Activated CD4-positive, alpha-beta T cell treated with anti-CD3 and anti-CD28 coated beads for 36 hours (primary cell): ENCODE measurements around the gene PAN2. TPM values are rescaled to one million over a fixed set of nuclear protein-coding genes. Genes with fewer than 3 reads are reported as not detected.
A peak's percentile ranks its signal among the peaks of the same experiment; 100 is the strongest.
"Not testable (repeated sequence)": the region's sequence is repeated elsewhere in the genome, so short reads cannot be mapped to it uniquely, and the experiment has no call there.

Experiments
- ATAC-seq: fragments of 200-7000 bp; cut with Tn5 transposase; one replicate; pipeline ENCODE4 v1.10.0; 2021; ENCODE audit warnings: mild to moderate bottlenecking, moderate library complexity
- CTCF ChIA-PET: fragments of 350-600 bp; sonication (Branson Sonifier 250); formaldehyde crosslinking; loops from one replicate; lab custom pipeline; 2021; ENCODE audit warnings: antibody characterized with exemption; lab: Charles Lee
- POLR2A ChIA-PET: fragments of 350-600 bp; sonication (Branson Sonifier 250); formaldehyde crosslinking; loops from one replicate; lab custom pipeline; 2021; ENCODE audit warnings: antibody characterized with exemption, inconsistent platforms; lab: Charles Lee
- DNase-seq: peaks from one replicate; pipeline ENCODE4 v3.0.0-alpha.2; 2020
- H3K27ac Mint-ChIP-seq: one replicate; pipeline ENCODE4 v1.8.0; 2021; ENCODE audit warnings: mixed read lengths
- H3K27me3 Mint-ChIP-seq: one replicate; pipeline ENCODE4 v1.8.0; 2021; ENCODE audit warnings: mixed read lengths
- H3K36me3 Mint-ChIP-seq: one replicate; pipeline ENCODE4 v1.8.0; 2021; ENCODE audit warnings: low read depth, mixed read lengths
- H3K4me1 Mint-ChIP-seq: one replicate; pipeline ENCODE4 v1.8.0; 2021; ENCODE audit warnings: mixed read lengths
- H3K4me3 Mint-ChIP-seq: one replicate; pipeline ENCODE4 v1.8.0; 2021; ENCODE audit warnings: mild to moderate bottlenecking, moderate library complexity, mixed read lengths
- H3K9me3 Mint-ChIP-seq: one replicate; pipeline ENCODE4 v1.8.0; 2021; ENCODE audit warnings: low read depth, mixed read lengths
- intact Hi-C, 2 experiments: fragments of 100-400 bp; cut with DNase I in 1 of 2; cut with micrococcal nuclease in 1 of 2; formaldehyde crosslinking; loops; one replicate each; pipeline versions ENCODE4 v1.14.2 to v1.15.1; 2022 to 2024; cut with DNase I, micrococcal nuclease
- total RNA-seq, 2 experiments: library from RNA; stranded (reverse); gene quantifications; one replicate each; pipeline ENCODE4 v1.2.3, GENCODE V29; 2021

Gene PAN2
- total RNA-seq, 2 experiments from 2014 or later = 54.6 to 62.5 TPM

DNA sequence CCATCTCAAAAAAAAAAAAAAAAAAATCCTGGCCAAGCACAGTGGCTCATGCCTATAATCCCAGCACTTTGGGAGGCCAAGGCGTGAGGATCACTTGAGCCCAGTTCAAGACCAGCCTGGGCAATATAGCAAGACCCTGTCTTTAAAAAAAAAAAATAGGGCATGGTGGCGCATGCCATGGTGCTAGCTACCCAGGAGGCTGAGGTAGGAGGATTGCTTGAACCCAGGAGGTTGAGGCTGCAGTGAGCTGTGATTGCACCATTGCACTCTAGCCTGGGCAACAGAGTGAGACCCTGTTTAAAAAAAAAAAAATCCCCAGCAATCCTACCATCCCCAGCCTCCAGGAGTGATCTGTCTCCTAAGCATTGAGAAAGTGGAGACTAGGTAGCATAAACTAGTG, 8.5 kb upstream of the PAN2 start:
- Mint-ChIP-seq H3K4me1 (peaks cover 38% of the 10 kb centered on the region), H3K36me3 (peaks cover 44% of the 10 kb centered on the region)
- intact Hi-C loops, H3K4me3 Mint-ChIP-seq, DNase-seq, ATAC-seq, H3K27ac Mint-ChIP-seq, H3K9me3 Mint-ChIP-seq, H3K27me3 Mint-ChIP-seq: not testable (repeated sequence)
- POLR2A ChIA-PET = interaction anchor here (0.6 to 1.4 kb wide), 3 partner anchors 12 to 54 kb away, joined by 3 to 5 read pairs (median 4); partner anchors contain the start of gene CNPY2
- CTCF ChIA-PET = interaction anchor here (0.5 to 2.3 kb wide), 3 partner anchors 18 to 571 kb away, joined by 3 to 15 read pairs (median 3); partner anchors contain the start of gene STAT2

DNA sequence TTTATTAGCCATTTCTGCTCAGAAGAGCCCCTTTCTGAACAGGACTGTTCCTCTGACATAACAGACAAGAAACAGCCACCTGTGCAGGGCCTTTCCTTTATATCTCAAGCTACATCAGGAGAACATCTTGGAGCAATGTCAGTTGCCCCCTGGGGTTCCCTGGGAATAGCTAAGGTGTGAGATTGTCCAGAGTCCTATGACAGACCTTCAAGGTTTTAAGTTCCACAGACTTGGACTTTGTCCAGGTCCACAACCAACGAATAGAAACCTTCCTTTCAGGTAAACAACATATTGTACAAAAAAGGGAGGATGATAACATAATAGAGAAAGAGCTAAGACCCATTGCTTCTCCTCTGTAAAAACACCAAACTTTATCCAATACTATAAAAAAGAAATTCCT, 7.8 kb upstream of the PAN2 start:
- intact Hi-C loops = no loop called here
- H3K4me1 Mint-ChIP-seq = peaks cover 41% of the 10 kb centered on the region
- CTCF ChIA-PET = interaction anchor here (0.9 to 2.3 kb wide), 2 partner anchors 19 to 115 kb away, joined by 3 to 15 read pairs; partner anchors contain the start of gene STAT2
- no peak for DNase-seq
- no peaks in the 10 kb centered on the region for H3K9me3 Mint-ChIP-seq
- no peaks in the 10 kb centered on the region for H3K27me3 Mint-ChIP-seq
- peak overlapping the region; percentile 15 for H3K27ac Mint-ChIP-seq
- no peak overlapping the region for H3K4me3 Mint-ChIP-seq
- POLR2A ChIA-PET = interaction anchor here (0.9 to 1.4 kb wide), 2 partner anchors 25 to 41 kb away, joined by 3 to 4 read pairs; partner anchors contain the start of gene CNPY2
- H3K36me3 Mint-ChIP-seq = peaks cover 40% of the 10 kb centered on the region
- ATAC-seq = no peak

DNA sequence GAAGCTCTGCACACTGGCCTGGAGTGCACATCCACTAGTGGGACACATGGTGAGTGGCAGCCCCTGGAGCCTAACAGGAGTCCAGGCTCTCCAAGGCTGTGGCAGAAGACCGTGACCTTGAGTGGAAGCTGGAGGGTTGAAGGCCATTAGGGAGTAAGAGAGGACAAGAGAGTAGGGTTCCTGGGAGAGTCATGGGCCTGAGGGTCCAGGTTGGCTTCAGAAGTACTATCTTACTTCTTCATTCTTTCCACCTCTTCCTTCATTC, 5.3 kb upstream of the PAN2 start:
- peak overlapping the region; percentile 73 for H3K4me3 Mint-ChIP-seq
- H3K27me3 Mint-ChIP-seq = no peaks in the 10 kb centered on the region
- ChIA-PET CTCF (interaction anchor here (0.7 to 1.5 kb wide), 7 partner anchors 8 to 131 kb away, joined by 3 to 6 read pairs (median 3); partner anchors contain the start of gene STAT2), POLR2A (interaction anchor here (0.6 to 3.2 kb wide), 4 partner anchors 21 to 1153 kb away, joined by 3 to 27 read pairs (median 10); partner anchors contain the start of genes CNPY2 and STAT2)
- H3K27ac Mint-ChIP-seq = peak overlapping the region; percentile 97
- H3K36me3 Mint-ChIP-seq = peaks cover 30% of the 10 kb centered on the region
- DNase-seq (no peak), ATAC-seq (no peak)
- H3K9me3 Mint-ChIP-seq = no peaks in the 10 kb centered on the region
- peaks cover 47% of the 10 kb centered on the region for H3K4me1 Mint-ChIP-seq
- intact Hi-C loops = loop anchor here (2.0 to 10.0 kb wide), 3 partner anchors 22 to 746 kb away; partner anchors contain the start of genes NAB2 (in 1 of the 2) and NACA (in 1 of the 2)

DNA sequence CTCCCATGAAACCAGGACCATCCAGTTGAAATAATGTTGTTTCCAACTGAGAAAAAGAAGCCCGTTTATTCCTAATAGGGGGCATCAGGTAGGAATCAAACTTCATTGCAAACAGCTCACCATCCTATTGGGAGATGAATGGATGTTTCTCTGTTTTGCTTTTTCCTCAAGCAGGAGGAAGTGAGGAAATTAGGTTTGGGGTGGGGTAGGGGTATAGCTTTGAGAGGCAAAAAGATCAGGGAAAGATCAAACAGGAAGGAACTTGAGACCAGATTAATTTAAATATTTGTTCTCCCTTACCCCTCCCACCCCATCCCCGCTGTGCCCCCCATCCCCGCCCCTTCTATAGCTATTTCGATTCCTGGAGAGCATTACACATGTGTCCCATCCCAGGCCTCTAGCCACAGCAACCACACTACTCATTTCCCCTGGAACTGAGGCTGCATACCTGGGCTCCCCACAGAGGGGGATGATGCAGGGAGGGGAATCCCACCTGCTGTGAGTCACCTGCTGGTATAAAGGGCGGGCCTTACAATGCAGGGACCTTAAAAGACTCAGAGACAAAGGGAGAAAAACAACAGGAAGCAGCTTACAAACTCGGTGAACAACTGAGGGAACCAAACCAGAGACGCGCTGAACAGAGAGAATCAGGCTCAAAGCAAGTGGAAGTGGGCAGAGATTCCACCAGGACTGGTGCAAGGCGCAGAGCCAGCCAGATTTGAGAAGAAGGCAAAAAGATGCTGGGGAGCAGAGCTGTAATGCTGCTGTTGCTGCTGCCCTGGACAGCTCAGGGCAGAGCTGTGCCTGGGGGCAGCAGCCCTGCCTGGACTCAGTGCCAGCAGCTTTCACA, 4.7 kb upstream of the PAN2 start, which contains the start of gene IL23A:
Gene IL23A (plus strand): TSS at position 577 of the 850 bp plus-strand sequence. CDS start 161 bp downstream, at position 738.
- ChIA-PET CTCF (interaction anchor here (0.7 to 1.5 kb wide), 14 partner anchors 9 to 477 kb away, joined by 3 to 6 read pairs (median 3); partner anchors contain the start of genes ANKRD52, RBMS2 and STAT2), POLR2A (interaction anchor here (0.6 to 3.2 kb wide), 7 partner anchors 16 to 1153 kb away, joined by 3 to 27 read pairs (median 4); partner anchors contain the start of genes CNPY2 and STAT2)
- no peaks in the 10 kb centered on the region for H3K27me3 Mint-ChIP-seq
- peak within 1 kb of the TSS; percentile 97 for H3K27ac Mint-ChIP-seq
- intact Hi-C loops = loop anchor here (1.0 to 10.0 kb wide), 8 partner anchors 22 to 746 kb away; partner anchors contain the start of genes STAT2 (in 2 of the 2), CS (in 1 of the 2), NAB2 (in 1 of the 2) and NACA (in 1 of the 2)
- no peaks in the 10 kb centered on the region for H3K9me3 Mint-ChIP-seq
- DNase-seq (peak; percentile 94), ATAC-seq (peak; percentile 81)
- peak within 1 kb of the TSS; percentile 73 for H3K4me3 Mint-ChIP-seq
- H3K36me3 Mint-ChIP-seq = peaks cover 29% of the 10 kb centered on the region
- peaks cover 47% of the 10 kb centered on the region for H3K4me1 Mint-ChIP-seq

DNA sequence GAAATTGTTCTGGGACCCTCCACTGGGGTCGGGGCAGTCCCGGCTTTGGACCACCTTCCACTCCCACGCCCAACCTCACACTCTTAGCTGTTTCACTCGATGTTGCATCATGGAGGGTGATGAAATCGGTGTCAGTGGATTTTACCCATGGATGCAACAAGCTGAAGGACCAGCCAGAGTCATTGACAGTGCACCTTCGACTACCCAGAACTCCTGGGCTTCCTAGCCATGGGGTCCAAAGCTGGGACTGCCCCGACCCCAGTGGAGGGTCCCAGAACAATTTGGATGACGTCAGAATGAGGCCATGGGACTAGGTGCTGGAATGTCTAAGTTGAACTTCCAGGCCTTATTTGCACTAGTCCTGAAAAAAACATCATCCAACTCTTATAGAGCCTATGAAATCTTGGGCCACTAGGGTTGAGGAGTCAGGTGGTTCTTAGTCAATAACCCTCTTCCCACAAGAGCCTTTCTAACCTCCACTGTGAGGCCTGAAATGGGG, 4.0 kb upstream of the PAN2 start:
- peaks cover 51% of the 10 kb centered on the region for H3K4me1 Mint-ChIP-seq

DNA sequence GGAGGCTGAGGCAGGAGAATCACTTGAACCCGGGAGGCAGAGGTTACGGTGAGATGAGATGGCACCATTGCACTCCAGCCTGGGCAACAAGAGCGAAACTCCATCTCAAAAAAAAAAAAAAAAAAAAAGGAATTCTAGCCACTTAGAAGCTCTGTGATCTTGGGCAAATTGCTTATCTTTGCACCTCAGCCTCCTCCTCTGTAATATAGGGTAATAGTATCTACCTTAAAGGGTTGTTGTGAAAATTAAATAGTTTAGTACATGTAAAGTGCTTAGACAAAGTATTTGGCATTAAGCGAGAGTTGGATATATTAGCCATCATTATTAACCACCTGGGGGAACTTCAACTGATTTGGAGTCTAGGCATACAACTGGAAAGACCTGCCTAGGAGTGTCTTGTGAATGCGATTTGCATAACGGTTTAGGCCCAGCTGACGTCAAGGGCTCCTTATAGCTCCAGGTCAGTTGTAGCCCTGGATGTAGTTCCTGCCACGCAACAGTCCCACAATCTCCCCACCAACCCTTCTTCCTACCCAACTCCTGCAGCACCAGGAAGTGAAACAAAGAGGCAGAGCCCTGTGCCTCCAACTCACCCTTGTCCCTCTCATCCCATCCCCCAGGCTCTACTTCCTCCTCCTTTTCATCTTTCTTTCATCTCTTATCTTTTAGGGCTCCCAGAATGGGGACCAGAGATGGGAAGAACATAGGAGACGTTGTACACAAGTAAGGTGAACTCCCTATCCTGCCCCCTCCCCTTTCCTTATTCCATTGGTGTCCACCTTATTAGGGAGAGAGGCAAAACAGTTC, 2.8 kb upstream of the PAN2 start:
- H3K9me3 Mint-ChIP-seq = no peaks in the 10 kb centered on the region
- no peak overlapping the region for H3K4me3 Mint-ChIP-seq
- peak overlapping the region; percentile 38 for H3K27ac Mint-ChIP-seq
- H3K27me3 Mint-ChIP-seq = no peaks in the 10 kb centered on the region
- intact Hi-C loops = loop anchor here in 1 of 2 experiments (10.0 kb wide), 2 partner anchors 388 to 748 kb away; partner anchors contain the start of genes NAB2 and NACA
- ChIA-PET POLR2A (interaction anchor here (0.7 to 3.2 kb wide), 2 partner anchors 21 to 119 kb away, joined by 7 to 16 read pairs; partner anchors contain the start of gene CNPY2), CTCF (interaction anchor here (0.6 to 1.3 kb wide), 5 partner anchors 11 to 1247 kb away, joined by 3 to 4 read pairs (median 3); partner anchors contain the start of gene STAT2)
- no peak for DNase-seq
- no peak for ATAC-seq
- peaks cover 14% of the 10 kb centered on the region for H3K36me3 Mint-ChIP-seq
- H3K4me1 Mint-ChIP-seq = peaks cover 55% of the 10 kb centered on the region

More for the DNA sequence above, 4.0 kb upstream of the PAN2 start:
- ChIA-PET CTCF (interaction anchor here (0.7 to 1.5 kb wide), 8 partner anchors 10 to 476 kb away, joined by 3 to 6 read pairs (median 4); partner anchors contain the start of genes ANKRD52, RBMS2 and STAT2), POLR2A (interaction anchor here (0.6 to 3.2 kb wide), 5 partner anchors 16 to 831 kb away, joined by 3 to 27 read pairs (median 7); partner anchors contain the start of genes CNPY2 and STAT2)
- DNase-seq (no peak), ATAC-seq (no peak)
- H3K27ac Mint-ChIP-seq = peak overlapping the region; percentile 83
- intact Hi-C loops = loop anchor here (1.0 to 10.0 kb wide), 8 partner anchors 21 to 747 kb away; partner anchors contain the start of genes STAT2 (in 2 of the 2), CS (in 1 of the 2), NAB2 (in 1 of the 2) and NACA (in 1 of the 2)
- H3K4me3 Mint-ChIP-seq = peak overlapping the region; percentile 73
- peaks cover 22% of the 10 kb centered on the region for H3K36me3 Mint-ChIP-seq
- no peaks in the 10 kb centered on the region for H3K27me3 Mint-ChIP-seq
- no peaks in the 10 kb centered on the region for H3K9me3 Mint-ChIP-seq

DNA sequence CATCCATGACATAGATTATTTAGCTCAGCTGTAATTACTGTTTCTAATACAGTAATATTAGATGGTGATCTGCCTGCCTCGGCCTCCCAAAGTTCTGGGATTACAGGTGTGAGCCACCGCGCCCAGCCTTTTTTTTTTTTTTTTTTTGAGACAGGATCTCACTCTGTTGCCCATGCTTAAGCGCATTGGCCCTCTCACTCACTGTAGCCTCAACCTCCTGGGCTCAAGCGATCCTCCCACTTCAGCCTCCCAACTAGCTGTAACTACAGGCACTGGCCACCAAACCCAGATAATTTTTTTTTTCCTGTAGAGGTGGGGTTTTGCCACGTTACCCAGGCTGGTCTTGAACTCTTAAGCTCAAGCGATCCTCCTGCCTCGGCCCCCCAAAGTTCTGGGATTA, 1.7 kb upstream of the PAN2 start:
- H3K4me1 Mint-ChIP-seq = peaks cover 52% of the 10 kb centered on the region
- DNase-seq, H3K36me3 Mint-ChIP-seq, ATAC-seq, POLR2A ChIA-PET, H3K4me3 Mint-ChIP-seq, H3K27me3 Mint-ChIP-seq, H3K9me3 Mint-ChIP-seq, H3K27ac Mint-ChIP-seq: not testable (repeated sequence)
- intact Hi-C loops = loop anchor here in 1 of 2 experiments (2.0 to 10.0 kb wide), 3 partner anchors 69 to 749 kb away; partner anchors contain the start of genes COQ10A, NAB2 and NACA
- CTCF ChIA-PET = interaction anchor here (0.7 to 0.8 kb wide), 2 partner anchors 12 to 45 kb away, joined by 3 to 4 read pairs; no protein-coding TSS in a partner anchor

DNA sequence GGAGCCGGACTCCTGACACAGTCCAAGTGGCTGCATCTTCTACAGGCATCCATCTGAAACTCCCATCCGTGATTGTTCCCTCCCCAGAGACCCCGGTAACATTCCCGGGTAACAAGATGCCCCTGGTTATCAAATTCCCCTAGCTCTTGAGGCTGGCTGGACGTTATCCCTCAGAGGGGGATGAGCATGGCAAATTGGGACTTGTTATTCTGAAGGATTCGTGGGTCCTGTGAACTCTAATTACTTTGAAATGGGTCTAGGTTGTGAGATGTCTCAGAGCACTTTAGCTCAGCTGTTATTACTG, 642 bp upstream of the PAN2 start:
- peaks cover 42% of the 10 kb centered on the region for H3K4me1 Mint-ChIP-seq
- H3K9me3 Mint-ChIP-seq = no peaks in the 10 kb centered on the region
- ATAC-seq (no peak), DNase-seq (no peak)
- peak overlapping the region; percentile 99 for H3K27ac Mint-ChIP-seq
- ChIA-PET POLR2A (interaction anchor here (0.6 to 2.2 kb wide), 2 partner anchors 13 to 25 kb away, joined by 9 read pairs; partner anchors contain the start of gene STAT2), CTCF (interaction anchor here (0.8 to 1.3 kb wide), 2 partner anchors 14 to 130 kb away, joined by 3 to 4 read pairs; no protein-coding TSS in a partner anchor)
- H3K4me3 Mint-ChIP-seq = peak overlapping the region; percentile 83
- intact Hi-C loops = loop anchor here (1.0 to 10.0 kb wide), 11 partner anchors 26 to 750 kb away; partner anchors contain the start of genes ANKRD52 (in 1 of the 2), COQ10A (in 1 of the 2), CS (in 1 of the 2) and NAB2 (in 1 of the 2)
- H3K27me3 Mint-ChIP-seq = no peaks in the 10 kb centered on the region
- peaks cover 7% of the 10 kb centered on the region for H3K36me3 Mint-ChIP-seq

DNA sequence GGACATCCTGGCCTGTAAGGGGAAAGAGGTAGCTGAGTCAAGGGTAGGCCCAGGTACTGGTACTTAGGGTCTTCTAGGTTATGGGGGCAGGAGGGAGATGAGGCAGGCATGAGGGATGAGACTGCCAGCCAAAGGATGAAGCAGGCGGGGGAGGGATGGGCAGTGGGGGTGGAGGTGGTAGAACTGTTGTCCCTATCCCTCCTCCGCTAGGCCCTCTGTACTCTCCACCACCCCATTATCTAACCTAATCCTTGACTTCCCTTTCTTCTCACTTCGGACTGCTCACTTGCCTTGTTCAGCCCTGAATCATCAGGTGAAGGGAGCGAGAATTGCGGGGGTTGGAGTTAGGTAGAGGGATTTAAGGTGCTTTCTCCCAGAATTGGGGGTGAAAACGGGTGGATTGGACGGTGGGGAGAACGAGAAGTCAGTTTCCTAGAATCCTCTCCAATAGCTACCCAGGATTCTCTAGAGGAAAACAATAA, 562 bp downstream of the PAN2 start:
- POLR2A ChIA-PET = interaction anchor here (0.5 to 2.2 kb wide), 3 partner anchors 17 to 68 kb away, joined by 7 to 10 read pairs (median 9); partner anchors contain the start of genes CNPY2 and STAT2
- peak; percentile 14 for ATAC-seq
- CTCF ChIA-PET = interaction anchor here (0.5 to 3.9 kb wide), 13 partner anchors 11 to 355 kb away, joined by 3 to 16 read pairs (median 4); partner anchors contain the start of genes CNPY2 and STAT2
- peak overlapping the region; percentile 83 for H3K4me3 Mint-ChIP-seq
- H3K27me3 Mint-ChIP-seq = no peaks in the 10 kb centered on the region
- intact Hi-C loops = loop anchor here in 1 of 2 experiments (1.0 to 10.0 kb wide), 9 partner anchors 17 to 752 kb away; partner anchors contain the start of genes CS, NAB2, NACA and PTGES3
- H3K27ac Mint-ChIP-seq = peak overlapping the region; percentile 99
- peaks cover 30% of the 10 kb centered on the region for H3K4me1 Mint-ChIP-seq
- no peaks in the 10 kb centered on the region for H3K36me3 Mint-ChIP-seq
- DNase-seq = no peak
- H3K9me3 Mint-ChIP-seq = no peaks in the 10 kb centered on the region
